Astrocyte of the spinal cord (primary cell): ENCODE results near the gene PHF11.

Experiments used
- DNase-seq: peaks from one replicate; pipeline ENCODE4 v3.0.0; 2011; ENCODE audit warnings: low read depth, low spot score
- H3K4me3 ChIP-seq: 2 replicates; pipeline ENCODE4 v1.5.1; 2011; ENCODE audit warnings: low read depth, mild to moderate bottlenecking, low read length, moderate library complexity
- CTCF ChIP-seq: IDR thresholded peaks from 2 replicates; pipeline ENCODE4 v1.5.1; 2012; ENCODE audit warnings: low read depth, mild to moderate bottlenecking, low read length, inconsistent platforms
- in situ Hi-C: cut with HindIII; loops from 2 replicates; pipeline ENCODE4 v1.10.0; 2017; ENCODE audit warnings: low sequenced_read_pairs

Gene PHF11

DNA sequence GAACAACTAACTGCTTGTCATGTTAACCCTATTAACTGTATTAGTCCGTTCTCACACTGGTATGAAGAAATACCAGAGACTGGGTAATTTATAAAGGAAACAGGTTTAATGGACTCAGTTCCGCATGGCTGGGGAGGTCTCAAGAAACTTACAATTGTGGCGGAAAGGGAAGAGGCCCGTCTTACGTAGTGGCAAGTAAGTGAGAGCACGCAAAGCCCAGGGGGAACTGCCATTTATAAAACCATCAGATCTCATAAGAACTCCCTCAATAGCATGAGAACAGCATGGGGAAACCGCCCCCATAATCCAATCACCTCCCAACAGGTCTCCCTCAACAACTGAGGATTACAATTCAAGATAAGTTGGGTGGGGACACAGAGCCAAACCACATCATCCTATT lies 34.7 kb downstream of the PHF11 start:
- in situ Hi-C loops = no loop called here
- no peak overlapping the region for H3K4me3 ChIP-seq
- no peak for DNase-seq
- TF ChIP-seq CTCF = no peak

- H3K4me3 ChIP-seq = no peak overlapping the region
- in situ Hi-C loops = no loop called here
- DNase-seq = no peak
- TF ChIP-seq CTCF = no peak
These were observed 36.8 kb downstream of the PHF11 start for GRCh38 chr13:49532593-49532992.

DNA sequence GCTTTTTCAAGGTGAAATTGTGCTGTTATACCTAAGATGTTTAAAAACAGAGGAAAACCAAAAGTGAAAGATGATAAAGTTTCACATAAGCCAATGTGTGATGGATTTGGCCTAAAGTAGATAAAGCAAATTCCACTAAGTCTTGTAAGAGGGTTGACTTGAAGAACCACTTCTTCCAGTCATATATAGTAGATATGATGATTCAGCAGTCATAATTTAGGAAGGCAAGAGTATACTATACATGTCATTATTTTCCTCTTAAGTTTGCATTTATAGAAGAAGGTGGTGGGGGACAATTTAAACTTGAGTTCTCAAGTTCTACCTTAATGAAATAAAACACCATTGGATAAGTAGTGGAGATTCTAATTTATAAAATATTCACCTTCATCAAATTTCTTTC lies 37.3 kb downstream of the PHF11 start:
- no peak for TF ChIP-seq CTCF
- in situ Hi-C loops = no loop called here
- no peak overlapping the region for H3K4me3 ChIP-seq

DNA sequence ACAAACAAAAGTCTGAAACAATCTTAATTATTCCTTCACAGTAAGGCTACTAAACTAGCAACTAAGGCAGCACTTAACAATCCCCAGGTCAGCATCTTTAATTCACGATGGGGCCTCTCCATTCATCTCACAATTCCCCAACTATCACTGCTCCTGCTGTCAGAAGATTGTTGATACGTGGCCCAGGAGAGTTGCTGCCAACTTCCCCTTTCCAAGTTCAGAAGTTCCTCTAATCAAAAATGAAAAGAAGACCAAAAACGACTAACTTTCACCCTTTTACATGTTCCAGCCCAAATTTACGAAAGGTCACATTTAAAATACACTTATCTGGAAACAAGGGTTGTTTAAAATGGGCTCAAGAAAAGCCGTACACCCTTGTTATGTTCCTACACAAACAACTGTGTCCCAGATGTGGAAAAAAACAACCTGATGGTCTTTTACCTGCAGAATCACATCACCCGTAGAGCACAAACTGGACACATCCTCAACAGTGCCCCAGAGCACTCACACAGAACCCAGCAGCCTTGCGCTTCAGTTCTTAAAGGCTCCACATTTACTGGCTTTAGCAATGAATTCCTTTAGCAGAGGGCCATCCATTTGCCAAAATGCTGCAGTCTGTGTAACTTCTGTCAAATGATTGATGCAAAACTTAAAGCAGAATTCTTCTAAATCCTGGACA lies 38.0 kb downstream of the PHF11 start:
- no peak for TF ChIP-seq CTCF
- DNase-seq = no peak
- no peak overlapping the region for H3K4me3 ChIP-seq
- in situ Hi-C loops = no loop called here

More for the DNA sequence above, 37.3 kb downstream of the PHF11 start:
- no peak for DNase-seq

DNA sequence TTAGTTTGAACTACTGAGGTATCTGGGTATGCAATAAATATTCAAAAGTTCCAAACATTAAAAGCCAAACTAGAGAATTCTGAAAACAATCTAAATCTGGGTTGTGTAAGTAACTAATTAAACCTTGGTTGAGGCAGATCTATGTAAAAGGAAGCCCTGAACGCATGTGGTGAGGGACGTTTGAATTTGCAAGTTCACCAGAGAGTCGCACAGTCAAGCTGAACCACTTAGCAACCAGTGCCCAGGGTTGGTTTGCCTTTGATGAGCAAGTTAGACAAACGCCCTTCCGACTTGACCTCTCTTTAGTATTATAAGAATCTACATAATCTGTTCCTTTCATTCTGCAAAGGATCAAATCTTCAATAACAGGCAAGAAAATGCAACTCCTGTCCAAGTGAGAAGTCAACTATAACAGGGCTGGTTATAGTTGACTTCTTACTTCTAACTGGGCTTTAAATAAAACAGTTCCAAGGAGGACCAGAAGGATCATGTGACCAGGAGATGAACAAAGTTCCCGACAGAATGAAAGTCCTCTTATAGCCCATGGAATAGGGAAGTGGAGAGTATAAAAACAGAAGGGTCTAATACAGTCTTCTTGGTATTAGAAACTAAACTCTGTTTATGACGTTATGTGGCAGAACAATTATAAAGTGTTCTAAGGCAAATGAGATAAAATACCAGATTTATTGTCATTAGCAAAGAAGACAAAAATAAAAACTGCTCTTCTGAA lies 40.6 kb downstream of the PHF11 start:
- no peak for DNase-seq
- in situ Hi-C loops = no loop called here
- no peak for TF ChIP-seq CTCF
- no peak overlapping the region for H3K4me3 ChIP-seq

DNA sequence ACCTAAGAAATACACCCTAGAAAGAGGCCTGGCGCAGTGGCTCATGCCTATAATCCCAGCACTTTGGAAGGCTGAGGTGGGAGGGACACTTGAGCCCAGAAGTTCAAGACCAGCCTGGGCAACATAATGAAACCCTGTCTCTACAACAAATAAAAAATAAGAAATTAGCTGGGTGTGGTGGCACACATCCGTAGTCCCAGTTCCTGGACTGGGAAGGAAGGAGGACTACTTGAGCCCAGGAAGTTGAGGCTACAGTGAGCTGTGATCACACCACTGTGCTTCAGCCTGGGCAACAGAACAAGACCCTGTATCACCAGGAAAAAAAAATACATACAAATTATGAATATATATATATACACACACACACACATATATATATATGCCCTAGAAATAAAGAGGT lies 42.7 kb downstream of the PHF11 start:
- TF ChIP-seq CTCF = no peak
- DNase-seq = no peak
- in situ Hi-C loops = no loop called here
- H3K4me3 ChIP-seq = no peak overlapping the region
